Heart left ventricle (tissue), 13 donors: ENCODE results near the gene NAB1.

Experiments
- POLR2A ChIP-seq, 2 donors: fragments of 450-650 bp; IDR thresholded peaks; one replicate each; pipeline ENCODE4 v1.6.1; 2017; ENCODE audit warnings: antibody characterized with exemption in 2 of 2, mild to moderate bottlenecking in 2 of 2, moderate library complexity in 2 of 2
- TF ChIP-seq, protein P1 (sequence below), 12 donors: fragments of 200-600 bp; sonication (generic) in 4 of 12; IDR thresholded peaks; one replicate each; pipeline versions ENCODE4 v1.5.0 to v1.8.0; 2018 to 2022; ENCODE audit warnings: antibody characterized with exemption in 12 of 12, mild to moderate bottlenecking in 5 of 12
- donor health status: ischemic (EF 13 %, LVEDD 7.1; RV severe dilation, severe dysfunction).
- donor health status: DM: no; HTN: yes; CAD: no.
- donor health status: DM: no; HTN: no; CAD: no.
- donor health status: ischemic (EF 25% LVEDD 6.9; RV normal size, moderate dysfunction).
- donor health status: ischemic (EF 25% LVEDD 5.7; RV mildly dilated, moderate dysfunction).
- donor health status: ischemic (EF 35%, LVEDD 5.7; RV mildly dilated, moderate dysfunction).
- donor health status: nonischemic (EF 11% LVEDD 7.7; RV severe dilation, severe dysfunction).
- donor health status: DM: yes; HTN: yes; CAD: no.
- donor health status: PGD.
- donor health status: ischemic (EF 29% LVEDD 5.4; RV normal size, mild dysfunction).
- donor health status: nonischemic (EF 23%, LVEDD 6.1; RV moderate dilation, normal function).

- TF ChIP-seq, protein P1, sequence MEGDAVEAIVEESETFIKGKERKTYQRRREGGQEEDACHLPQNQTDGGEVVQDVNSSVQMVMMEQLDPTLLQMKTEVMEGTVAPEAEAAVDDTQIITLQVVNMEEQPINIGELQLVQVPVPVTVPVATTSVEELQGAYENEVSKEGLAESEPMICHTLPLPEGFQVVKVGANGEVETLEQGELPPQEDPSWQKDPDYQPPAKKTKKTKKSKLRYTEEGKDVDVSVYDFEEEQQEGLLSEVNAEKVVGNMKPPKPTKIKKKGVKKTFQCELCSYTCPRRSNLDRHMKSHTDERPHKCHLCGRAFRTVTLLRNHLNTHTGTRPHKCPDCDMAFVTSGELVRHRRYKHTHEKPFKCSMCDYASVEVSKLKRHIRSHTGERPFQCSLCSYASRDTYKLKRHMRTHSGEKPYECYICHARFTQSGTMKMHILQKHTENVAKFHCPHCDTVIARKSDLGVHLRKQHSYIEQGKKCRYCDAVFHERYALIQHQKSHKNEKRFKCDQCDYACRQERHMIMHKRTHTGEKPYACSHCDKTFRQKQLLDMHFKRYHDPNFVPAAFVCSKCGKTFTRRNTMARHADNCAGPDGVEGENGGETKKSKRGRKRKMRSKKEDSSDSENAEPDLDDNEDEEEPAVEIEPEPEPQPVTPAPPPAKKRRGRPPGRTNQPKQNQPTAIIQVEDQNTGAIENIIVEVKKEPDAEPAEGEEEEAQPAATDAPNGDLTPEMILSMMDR (IDR thresholded peaks at IDR 0.05), result no peak
- no peak for TF ChIP-seq POLR2A (IDR thresholded peaks at IDR 0.05)
Observed at GRCh38 chr2:190655113-190655512, 6.2 kb downstream of the NAB1 start.
